BE2C (cell line): ENCODE measurements around the gene CABP2.
"Not testable (repeated sequence)": the region's sequence is repeated elsewhere in the genome, so short reads cannot be mapped to it uniquely, and the experiment has no call there.

ENCODE experiments used
- DNase-seq: peaks from one replicate; pipeline ENCODE4 v3.0.0-alpha.2; 2020
- H3K27me3 ChIP-seq: fragments of 250-450 bp; sonication (Bioruptor Pico); 2 replicates; pipeline ENCODE4 v1.5.1; 2020; ENCODE audit warnings: mild to moderate bottlenecking
- H3K36me3 ChIP-seq: fragments of 250-450 bp; sonication (Bioruptor Pico); 2 replicates; pipeline ENCODE4 v1.5.1; 2020; ENCODE audit warnings: mild to moderate bottlenecking
- H3K4me1 ChIP-seq: fragments of 250-450 bp; sonication (Bioruptor Pico); 2 replicates; pipeline ENCODE4 v1.5.1; 2020
- H3K4me3 ChIP-seq: 2 replicates; pipeline ENCODE4 v1.5.1; 2011; ENCODE audit warnings: low read depth, low read length
- H3K9me3 ChIP-seq: fragments of 250-450 bp; sonication (Bioruptor Pico); 2 replicates; pipeline ENCODE4 v1.5.1; 2020
- TF ChIP-seq, protein P1 (sequence below): IDR thresholded peaks from 2 replicates; pipeline ENCODE4 v1.5.1; 2012; ENCODE audit warnings: mild to moderate bottlenecking, low read depth, low read length

Gene CABP2

DNA sequence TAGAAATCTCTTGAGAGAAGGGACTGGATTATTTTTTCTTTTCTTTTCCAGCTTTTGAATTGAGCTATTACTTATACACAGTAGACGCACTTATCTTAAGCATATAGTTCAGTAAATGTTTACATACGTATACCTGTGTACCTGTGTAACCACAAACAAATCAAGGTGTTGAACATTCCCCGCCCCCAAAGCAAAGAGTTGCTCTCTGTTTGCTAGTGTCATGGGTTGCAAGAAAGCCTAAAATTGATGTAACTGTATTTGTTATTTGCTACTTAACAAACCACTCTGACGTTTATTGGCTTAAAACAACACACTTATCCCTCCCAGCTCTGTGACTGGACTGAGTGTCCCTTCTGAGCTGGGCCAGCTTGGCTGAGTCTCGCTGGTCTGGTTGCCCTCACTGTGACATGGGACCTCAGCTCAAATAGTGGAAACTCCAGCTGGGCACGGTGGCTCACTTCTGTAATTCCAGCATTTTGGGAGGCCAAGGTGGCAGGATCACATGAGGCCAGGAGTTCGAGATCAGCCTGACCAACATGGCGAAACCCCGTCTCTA lies 25.4 kb upstream of the CABP2 start:
- TF ChIP-seq, protein P1, sequence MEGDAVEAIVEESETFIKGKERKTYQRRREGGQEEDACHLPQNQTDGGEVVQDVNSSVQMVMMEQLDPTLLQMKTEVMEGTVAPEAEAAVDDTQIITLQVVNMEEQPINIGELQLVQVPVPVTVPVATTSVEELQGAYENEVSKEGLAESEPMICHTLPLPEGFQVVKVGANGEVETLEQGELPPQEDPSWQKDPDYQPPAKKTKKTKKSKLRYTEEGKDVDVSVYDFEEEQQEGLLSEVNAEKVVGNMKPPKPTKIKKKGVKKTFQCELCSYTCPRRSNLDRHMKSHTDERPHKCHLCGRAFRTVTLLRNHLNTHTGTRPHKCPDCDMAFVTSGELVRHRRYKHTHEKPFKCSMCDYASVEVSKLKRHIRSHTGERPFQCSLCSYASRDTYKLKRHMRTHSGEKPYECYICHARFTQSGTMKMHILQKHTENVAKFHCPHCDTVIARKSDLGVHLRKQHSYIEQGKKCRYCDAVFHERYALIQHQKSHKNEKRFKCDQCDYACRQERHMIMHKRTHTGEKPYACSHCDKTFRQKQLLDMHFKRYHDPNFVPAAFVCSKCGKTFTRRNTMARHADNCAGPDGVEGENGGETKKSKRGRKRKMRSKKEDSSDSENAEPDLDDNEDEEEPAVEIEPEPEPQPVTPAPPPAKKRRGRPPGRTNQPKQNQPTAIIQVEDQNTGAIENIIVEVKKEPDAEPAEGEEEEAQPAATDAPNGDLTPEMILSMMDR = no peak
- DNase-seq = no peak
- Histone ChIP-seq H3K27me3 (no peaks in the 10 kb centered on the region), H3K4me3 (no peak overlapping the region), H3K36me3 (no peaks in the 10 kb centered on the region), H3K4me1 (no peaks in the 10 kb centered on the region), H3K9me3 (no peaks in the 10 kb centered on the region)

DNA sequence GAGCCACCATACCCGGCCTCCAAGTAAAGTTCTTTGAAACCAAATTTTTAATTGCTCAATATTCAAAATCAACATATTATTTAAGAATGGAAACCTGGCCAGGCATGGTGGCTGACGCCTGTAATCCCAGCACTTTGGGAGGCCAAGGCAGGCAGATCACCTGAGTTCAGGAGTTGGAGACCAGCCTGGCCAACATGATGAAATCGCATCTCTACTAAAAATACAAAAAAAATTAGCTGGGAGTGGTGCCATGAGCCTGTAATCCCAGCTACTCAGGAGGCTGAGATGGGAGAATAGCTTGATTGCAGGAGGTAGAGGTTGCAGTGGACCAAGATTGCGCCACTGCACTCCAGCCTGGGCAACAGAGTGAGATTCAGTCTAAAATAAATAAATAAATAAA lies 24.9 kb upstream of the CABP2 start:
- not testable (repeated sequence) for DNase-seq, H3K36me3 ChIP-seq, H3K4me3 ChIP-seq, H3K9me3 ChIP-seq, H3K27me3 ChIP-seq, H3K4me1 ChIP-seq

DNA sequence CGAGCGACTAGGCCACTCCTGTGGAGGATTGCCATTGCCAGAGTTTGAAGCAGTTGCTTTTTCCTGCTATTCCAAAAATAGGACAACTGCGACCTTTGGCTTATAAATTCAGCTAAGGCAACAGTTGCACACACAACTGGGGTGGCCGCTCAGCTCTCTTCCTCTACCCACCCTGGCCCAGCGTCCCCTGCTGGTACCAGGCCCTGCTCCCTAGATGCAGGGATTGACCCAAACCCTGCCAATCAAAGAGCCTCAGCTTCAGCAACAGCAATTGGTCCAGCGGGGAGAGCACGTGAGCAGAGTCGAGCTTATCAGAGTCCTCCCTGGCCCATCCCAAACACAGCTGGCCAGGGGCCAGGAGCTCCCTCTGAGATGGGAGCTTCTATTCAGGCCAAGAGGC lies 22.0 kb upstream of the CABP2 start:
- peak; percentile 67 for DNase-seq
- Histone ChIP-seq H3K9me3 (no peaks in the 10 kb centered on the region), H3K36me3 (no peaks in the 10 kb centered on the region), H3K4me1 (no peaks in the 10 kb centered on the region), H3K4me3 (no peak overlapping the region), H3K27me3 (no peaks in the 10 kb centered on the region)
- TF ChIP-seq, protein P1 = peak; percentile 29

- Histone ChIP-seq H3K4me3 (no peak overlapping the region), H3K36me3 (no peaks in the 10 kb centered on the region), H3K9me3 (no peaks in the 10 kb centered on the region), H3K4me1 (no peaks in the 10 kb centered on the region), H3K27me3 (no peaks in the 10 kb centered on the region)
- TF ChIP-seq, protein P1 = no peak
- no peak for DNase-seq
Measured at GRCh38 chr11:67544616-67545242, 21.5 kb upstream of the CABP2 start.

- no peaks in the 10 kb centered on the region for H3K36me3 ChIP-seq
- TF ChIP-seq, protein P1 = no peak
- no peaks in the 10 kb centered on the region; the same call in 1 of the 2 replicates for H3K9me3 ChIP-seq
- no peaks in the 10 kb centered on the region for H3K4me1 ChIP-seq
- DNase-seq = no peak
- H3K4me3 ChIP-seq = no peak overlapping the region
- no peaks in the 10 kb centered on the region for H3K27me3 ChIP-seq
Measured at GRCh38 chr11:67543585-67543984, 20.3 kb upstream of the CABP2 start.

DNA sequence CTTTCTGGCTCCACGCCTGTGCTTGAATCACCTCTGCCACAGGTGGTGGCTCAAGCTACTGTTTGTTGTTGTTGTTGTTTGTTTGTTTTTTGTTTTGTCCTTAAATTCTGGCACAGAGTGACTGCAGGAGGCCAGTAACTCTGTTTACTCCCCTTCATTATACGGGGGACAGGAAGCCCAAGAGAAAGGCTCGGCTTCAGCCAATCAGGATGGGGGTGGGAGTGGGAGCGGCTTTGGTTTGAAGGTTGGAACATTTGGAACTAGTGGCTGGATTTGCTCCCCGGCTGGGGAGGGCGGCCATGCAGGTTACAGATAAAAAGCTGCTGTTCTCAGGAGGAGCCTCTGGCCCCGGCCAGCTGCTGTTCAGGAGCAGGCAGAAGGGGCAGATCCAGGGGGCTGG lies 19.7 kb upstream of the CABP2 start:
- Histone ChIP-seq H3K27me3 (no peaks in the 10 kb centered on the region), H3K4me1 (no peaks in the 10 kb centered on the region), H3K4me3 (no peak overlapping the region), H3K36me3 (no peaks in the 10 kb centered on the region), H3K9me3 (no peaks in the 10 kb centered on the region; the same call in 1 of the 2 replicates)
- TF ChIP-seq, protein P1 = no peak
- no peak for DNase-seq

- H3K9me3 ChIP-seq = no peaks in the 10 kb centered on the region; the same call in 1 of the 2 replicates
- H3K4me3 ChIP-seq = no peak overlapping the region
- no peak for DNase-seq
- TF ChIP-seq, protein P1 = no peak
- H3K36me3 ChIP-seq = no peaks in the 10 kb centered on the region
- H3K4me1 ChIP-seq = no peaks in the 10 kb centered on the region
- H3K27me3 ChIP-seq = no peaks in the 10 kb centered on the region
Measured at GRCh38 chr11:67542169-67542568, 18.9 kb upstream of the CABP2 start.
